ENCODE results near the gene ATRN.

The ATRN gene

DNA sequence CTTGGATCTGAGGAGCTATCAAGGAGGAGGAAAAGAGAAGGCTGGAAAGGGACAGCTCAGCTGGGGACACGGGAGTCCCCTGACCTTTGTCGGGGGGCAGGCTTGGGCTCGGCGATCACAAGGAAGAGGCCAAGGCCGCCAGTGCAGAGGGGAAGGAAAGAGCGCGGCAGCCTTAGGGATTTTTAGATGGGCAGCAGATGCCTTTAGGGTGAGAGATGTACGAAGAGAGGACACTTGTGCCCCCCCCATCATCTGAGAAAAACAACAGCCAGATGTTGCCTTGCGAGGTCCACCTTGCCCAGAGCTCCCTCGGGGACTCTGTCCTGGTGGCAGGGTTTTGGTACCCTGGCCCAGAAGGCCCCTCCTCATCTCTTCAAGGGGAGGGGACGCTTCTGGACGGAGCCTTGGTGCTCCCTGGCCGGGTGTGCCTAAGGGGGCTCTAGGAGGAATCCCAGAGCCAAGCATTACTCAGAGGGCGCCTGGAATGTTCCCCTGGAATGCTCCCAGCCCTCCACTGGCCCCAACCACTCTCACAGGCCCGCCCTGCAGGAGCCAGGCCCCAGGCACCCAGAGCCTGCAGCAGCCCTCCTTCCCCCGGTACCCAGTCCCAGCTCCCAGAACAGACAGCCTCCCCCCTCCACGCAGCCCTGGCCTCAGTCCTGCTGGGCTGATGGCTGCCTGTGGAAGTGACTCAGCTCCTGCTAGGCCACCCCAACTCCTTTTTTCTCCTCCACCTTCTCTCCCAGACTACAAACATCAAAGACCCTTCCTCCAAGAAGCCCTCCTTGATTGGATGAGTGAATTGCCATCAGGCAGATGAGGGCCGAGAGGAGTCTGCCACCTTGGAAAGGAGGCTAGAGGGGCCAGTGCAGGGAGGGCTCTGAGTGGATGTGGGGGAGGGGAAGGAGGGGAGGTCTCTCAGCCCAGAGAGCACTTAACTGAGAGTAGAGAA lies 209.2 kb downstream of the ATRN start:
- no peak for DNase-seq

DNA sequence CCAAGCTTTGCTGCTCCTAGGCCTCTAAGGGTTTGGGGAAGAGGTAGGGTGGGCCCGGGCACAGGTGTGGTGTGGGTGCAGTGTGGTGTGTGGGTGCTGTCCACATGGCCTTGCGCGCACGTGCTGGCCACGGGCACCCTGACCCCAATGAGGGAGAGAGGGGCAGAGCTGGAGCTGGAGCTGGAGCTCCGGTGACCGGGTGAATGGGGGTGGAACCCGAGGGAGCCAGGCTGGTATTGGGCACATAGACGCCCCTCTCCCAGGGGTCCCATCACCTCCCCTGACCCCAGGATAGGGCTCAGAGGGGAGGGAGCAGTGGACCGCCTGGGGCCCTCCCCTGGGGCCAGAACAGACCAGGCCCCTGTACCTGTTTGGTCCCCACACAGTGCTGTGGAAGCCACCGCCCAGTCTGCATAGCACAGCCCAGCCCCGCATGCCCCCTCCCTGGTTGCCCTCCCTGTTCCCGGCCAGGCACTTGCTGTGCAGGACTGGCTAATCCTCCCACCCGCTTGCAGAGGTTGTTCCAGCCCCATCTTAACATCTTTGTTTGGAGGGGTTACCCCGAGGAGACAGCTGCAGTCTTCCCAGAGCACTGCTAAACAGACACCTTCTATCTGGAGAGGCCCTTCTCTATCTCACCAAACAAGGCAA lies 210.0 kb downstream of the ATRN start:
- DNase-seq, result no peak

DNA sequence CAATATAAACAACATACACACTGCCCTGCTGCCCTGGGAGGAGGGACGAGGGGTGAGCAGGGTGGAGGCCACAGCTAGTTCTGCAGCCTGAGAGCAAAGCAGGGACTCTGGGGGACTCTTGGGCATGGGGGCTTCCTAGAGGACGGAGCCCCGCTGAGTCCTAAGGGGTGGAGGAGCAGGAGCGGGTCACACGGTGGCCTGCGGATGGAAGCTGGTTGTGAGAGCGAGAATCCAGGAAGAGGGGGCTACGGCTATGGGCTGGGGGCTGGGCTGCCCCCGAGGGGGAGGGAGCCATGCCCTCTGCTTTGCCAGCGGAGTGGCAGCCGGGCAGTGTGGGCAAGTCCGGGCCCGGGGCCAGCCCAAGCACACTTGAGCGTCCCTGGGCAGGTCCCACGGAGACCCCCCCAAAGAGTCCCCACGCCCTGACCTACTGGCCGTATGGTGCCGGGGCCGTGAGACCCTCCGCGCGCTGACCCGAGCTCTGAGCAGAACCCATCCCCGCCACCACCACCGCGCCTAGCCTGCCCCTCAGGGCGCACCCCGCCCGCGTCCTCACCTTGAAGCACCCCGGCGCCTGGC lies 210.6 kb downstream of the ATRN start:
- DNase-seq, result no peak

DNA sequence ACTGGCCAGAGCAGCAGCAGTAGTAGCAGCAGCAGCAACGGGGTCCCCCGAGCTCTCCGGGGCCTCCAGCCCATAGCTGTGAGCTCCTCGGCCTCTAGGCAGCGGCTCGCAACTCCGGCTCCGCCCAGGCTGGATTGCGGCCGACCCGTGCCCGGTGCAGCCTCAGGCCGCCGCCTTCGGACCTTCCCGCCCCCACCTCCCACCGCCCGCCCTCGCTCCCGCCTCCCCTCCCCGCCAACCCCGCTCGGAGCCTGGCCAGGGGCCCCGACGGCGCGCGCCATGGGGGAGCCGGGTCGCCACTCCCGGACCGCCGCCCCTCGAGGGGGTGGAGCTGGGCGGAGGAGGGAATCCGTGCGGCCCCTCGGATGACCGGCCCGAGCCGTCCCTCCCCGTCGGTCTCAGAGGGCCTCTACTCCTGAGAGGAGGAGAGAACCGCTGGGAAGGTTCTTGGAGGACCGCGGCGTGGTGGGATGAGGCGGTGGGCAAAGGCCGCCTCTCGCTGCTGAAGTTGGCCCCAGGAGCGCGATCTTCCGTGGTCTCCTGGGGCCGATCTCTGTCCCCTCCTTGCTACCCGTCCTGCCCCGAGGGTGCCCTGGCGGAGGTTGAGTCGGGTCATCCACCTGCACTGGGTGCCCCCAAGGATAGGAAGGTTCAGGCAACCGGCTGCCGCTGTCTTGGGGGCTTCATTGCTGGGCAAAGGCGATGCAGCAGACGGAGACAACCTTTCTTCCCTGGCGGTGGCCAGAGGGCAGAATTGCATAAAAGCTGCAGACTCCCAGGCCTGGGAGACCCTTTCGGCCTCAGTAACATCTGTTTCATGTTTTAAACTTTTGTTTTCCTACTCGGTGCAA lies 211.3 kb downstream of the ATRN start, which contains the start of gene ADAM33:
Gene ADAM33 (minus strand): TSS at position 80 of the 851 bp plus-strand sequence. CDS start 6 bp downstream, at position 74.
- no peak for DNase-seq

DNA sequence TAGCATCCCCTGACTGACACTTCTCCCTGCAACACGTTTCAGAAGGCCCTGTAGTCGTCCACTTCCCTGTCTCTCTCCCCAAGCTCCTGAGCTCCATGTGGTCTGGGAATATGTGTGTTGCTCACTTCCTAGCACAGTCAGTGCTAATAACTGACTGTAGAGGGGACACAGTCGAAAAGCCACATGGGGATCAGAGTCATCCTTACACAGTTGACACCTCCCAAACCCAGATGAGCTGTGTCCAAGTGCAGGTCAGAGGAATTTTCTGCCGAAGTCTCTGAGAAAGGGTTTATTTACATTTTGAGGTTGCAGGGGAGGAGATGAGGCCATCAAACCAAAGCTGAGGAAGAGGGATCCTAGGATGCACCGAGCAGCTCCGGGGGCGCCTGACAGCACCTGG lies 214.5 kb downstream of the ATRN start:
- DNase-seq, result no peak

DNA sequence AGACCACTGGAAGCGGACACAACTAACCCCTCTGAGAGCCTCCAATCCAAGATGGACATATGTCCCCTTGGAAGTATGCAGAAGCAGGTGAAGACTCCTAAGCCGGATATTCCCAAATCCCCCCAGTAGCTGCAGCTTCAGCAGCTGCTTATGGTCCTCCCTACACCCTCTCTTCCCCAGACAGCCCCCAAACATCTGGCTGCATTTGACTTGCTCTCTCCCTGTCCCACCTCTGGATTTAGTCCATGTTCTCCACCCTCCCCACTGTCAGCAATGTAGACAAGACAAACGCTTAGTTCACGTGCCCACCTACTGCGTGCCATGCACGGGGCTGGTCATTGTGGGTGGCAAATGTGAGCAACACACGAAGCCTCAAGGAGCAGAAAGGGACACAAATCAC lies 215.6 kb downstream of the ATRN start:
- DNase-seq, result no peak

DNA sequence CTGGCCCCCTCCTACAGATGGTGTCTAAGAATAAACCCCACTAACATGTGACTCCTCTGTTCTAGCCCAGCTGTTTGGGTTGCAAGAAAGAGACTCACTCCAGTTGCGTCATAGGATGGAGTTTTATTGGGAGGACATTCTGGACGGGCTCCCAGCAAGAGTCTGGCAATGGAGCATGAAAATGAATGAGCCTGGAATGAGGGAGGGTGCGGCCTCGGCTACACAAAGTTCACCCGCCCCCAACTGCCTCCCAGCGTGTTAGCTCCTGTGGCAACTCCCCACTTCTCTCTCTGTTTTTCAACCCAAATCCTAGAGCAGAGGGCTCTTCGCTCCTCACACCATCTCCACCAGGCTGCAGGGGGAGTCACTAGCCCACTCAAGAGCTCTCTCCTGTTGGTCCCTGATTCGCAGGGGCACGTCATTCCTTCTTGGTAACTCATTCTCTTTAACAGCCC lies 216.1 kb downstream of the ATRN start:
- DNase-seq, result no peak

DNA sequence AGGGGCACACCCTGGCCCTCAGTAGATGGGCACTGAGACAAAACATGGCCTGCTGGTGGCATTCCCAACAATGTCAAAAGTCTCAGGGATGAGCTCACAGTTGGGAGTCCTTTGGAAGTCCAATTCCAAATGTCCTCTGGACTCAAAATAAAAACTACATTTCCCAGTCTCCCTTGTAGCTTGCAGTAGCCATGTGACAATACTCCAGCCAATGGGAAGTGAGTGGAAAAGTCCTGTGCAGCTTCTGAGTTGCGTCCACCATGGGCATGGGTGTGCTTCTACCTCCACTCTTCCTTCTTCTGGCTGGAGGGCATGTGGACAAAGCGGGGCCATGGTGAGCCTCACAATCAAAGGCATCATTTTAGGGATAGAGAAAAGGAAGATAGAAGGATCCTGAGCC lies 216.8 kb downstream of the ATRN start:
- no peak for DNase-seq

DNA sequence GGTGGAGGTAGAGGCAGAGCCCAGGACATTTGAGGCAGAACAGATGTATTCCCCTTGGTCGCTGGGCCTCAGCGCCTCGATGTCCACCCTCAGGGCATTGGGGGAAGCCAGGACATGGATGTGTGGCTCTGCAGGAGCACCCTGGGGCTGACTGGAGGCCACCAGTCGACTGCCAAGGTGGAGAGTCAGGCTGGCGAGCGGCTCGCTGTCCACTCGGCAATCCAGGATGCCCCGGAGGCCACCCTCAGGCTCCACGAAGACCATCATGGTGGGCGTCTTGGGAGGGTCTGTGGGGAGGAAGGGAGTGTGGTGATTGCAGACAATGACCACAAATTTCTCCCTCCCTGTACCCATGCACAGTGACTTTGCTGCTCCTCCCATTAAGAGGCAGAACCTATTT lies 219.2 kb downstream of the ATRN start:
- DNase-seq, result no peak

DNA sequence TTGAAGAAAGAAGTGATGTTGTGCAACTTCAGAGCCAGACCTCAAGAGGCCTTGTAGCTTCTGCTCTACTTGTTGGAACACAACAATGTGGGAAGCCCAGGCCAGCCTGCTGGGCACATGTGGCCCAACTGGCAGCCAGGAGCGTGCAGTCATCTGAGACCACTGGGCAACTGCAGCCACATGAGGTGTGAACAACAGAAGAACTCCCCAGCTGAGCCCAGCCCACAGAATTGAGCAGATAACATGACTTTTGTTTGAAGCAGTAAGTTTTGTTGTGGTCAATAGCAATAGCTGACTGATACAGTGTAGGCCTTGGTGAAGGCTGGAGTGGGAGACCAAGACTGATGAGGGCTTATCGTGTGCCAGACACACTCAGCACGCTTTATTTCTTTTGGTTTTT lies 219.6 kb downstream of the ATRN start:
- no peak for DNase-seq

DNA sequence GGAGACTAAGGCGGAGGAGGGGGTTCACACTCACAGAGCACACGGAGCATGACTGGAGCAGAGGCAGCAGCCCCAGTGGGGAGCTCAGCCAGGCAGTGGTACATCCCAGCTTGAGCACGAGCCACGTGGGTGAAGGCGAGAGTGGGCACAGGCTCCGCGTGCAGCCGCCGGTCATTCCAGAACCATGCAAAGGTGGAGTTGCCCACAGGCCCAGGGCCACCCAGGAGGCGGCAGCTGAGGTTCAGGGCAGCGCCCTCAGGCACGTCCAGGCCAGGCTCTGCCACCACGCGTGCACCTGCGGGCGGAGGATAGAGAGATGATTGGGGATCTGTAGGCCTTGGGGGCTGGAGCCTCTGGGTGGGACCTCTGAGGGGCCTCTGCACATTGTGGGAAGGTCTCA lies 220.5 kb downstream of the ATRN start:
- DNase-seq, result no peak

DNA sequence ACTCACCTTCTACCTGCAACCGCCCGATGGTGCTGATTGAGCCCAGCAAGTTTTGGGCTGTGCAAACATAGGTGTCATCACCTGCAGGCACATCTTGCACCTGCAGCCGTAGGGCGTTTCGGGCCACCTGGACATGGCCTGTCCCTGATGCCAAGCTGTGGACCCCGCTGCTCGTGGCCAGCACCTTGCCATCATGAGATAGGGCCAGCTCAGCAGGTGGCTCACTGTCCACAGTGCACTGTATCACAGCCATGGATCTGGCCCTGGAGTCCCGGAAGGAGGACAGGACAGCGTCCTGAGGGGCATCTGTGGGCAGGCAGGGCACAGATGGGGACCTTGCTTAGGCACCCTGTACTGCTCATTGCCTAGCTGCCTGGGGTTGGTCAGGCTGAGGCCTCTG lies 221.1 kb downstream of the ATRN start:
- DNase-seq, result no peak

DNA sequence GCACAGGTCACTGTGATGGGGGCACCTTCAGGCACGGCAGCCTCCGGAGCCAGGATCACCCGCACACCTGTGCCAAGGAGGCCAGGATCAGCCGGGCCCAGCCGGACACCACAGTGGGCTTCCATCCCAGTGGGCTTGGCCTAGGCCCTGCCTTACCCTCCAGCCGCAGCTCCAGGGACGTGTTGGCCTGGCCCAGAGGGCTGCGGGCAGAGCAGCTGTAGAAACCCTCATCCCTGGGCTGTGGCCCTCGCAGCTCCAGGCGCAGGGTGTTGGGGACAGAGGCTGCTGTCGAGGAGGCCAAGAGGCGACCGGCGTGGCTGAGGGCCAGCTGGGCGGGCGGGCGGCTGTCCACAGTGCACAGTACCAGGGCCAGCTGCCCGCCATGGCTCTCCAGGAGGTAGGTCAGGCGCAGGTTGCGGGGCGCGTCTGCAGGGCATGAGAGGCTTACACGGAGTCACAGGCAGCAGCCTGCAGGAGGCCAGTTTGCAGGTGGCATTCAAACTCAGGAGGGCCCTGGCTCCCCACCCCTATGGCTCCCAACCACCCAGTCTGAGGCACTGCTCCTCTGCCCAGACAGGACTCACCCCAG lies 222.0 kb downstream of the ATRN start:
- DNase-seq, result no peak

DNA sequence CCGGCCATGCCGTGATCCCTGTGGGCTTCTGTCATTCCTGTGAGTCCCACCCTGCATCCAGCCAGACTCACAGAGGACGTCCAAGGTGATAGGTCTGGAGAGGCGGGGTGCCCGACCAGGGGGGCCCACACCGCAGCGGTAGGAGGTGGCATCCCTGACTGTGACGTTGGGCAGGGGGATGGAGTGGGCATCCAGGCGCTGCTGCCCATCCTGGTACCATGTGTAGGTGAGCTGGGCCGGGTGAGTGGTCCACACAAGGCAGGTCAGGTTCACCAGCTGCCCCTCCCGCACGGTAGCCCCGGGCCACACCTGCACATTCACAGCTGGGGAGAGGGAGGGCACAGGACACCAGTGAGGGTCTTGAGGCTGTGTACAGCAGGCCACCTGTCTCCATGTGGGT lies 222.6 kb downstream of the ATRN start:
- no peak for DNase-seq

DNA sequence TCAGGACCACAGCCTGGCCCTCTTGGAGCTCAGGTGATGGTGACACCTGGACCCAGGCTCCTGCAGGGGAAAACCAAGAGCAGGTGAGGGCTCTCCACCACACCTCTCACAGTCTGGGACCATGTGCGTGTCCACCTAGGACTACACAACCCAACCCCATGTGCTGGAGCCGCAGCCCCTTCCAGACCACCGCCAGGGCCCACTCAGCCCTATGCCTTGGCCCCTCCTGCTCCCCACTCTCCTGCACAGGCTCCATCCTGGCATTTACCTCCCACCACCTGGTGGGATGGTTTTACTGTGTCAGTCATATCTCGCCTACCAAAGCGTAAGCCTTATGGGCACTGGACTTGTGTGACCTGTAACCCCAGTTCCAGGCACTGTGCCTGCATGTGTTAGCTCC lies 224.0 kb downstream of the ATRN start:
- no peak for DNase-seq

DNA sequence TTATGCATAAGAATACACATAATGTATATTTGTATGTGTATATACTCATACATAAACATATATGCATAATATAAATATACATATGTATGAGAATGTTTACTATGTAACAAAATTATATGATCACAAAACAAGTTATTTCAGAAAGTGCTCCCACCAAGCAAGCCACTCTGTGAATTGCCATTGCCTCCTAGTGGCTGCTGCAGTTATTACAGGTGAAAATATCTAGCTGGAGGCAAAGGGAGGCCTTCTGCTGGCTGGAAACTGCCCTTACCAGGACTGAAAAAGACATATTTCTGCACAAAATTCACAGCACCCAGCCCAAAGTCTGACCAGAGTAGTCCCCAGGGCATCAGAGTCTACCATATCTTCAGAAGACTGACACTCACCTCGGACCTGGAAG lies 225.4 kb downstream of the ATRN start:
- DNase-seq, result no peak

DNA sequence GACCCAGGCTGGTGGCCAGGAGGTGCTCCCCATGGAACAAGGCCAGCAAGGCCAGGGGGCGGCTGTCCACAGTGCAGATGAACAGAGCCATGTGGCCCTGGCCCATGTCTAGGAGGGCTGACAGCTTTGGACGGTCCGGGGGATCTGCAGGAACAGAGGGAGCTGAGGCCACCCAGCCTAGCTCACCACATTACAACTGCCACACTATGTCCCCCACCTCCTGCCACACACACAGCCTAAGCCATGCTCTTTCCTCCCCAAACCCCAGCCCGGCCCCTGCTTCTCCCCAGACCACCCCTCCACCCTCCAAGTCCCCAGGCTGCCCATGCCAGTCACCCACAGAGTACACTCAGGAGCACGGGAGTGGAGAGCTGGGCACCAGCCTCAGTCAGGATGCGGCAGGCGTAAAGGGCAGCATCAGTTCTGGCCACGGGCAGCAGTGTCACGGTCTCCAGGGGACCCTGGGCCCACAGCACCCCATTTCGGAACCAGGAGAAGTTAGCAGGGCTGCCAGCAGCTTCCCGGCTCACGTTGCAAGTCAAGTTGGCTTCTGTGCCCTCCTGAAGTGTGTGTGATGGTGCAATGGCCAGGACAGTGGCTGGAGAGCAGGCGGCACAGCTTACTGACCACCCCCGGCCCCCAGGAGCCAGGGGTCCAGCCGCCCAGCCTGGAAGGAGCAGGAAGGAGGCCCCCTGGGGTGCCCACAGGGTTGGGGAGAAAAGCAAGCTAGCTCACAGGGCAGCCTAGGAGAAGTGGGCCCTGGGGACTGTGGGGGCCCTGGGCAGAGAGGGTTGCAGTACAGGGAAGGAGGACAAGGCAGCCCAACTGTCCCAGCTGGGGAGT lies 226.1 kb downstream of the ATRN start:
- DNase-seq, result no peak

DNA sequence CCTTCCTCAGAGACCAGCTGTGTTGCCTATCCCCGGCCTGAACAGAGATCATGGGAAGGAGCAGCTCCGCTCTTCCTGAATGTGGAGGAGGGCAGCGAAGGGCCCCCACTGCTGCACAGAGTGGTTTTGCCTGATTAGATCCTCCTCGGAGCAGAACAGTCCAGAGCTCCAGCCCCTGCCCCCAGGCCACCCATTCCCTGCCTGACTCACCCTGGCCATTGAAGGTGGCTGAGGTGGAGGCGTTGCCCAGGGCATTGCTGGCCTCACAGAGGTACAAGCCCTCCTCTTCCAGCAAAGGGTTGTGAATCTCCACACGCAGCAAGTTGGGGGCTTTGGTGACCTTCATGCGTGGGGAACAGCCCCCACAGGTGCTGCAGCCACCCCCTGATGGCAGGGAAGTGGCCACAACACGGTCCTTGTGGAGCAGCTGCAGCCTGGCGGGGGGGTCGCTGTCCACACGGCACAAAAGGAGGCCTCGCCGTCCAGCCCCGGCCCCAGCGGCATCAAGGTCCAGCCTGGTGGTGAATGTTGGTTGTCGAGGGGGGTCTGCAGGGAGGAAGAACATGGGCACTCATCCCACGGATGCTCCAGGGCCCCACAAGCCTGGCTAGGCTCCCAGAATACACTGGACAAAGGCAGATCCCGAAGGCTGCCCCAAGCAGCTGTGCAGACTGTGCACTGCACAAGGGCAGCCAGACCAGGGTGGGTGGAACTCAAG lies 226.9 kb downstream of the ATRN start:
- no peak for DNase-seq

DNA sequence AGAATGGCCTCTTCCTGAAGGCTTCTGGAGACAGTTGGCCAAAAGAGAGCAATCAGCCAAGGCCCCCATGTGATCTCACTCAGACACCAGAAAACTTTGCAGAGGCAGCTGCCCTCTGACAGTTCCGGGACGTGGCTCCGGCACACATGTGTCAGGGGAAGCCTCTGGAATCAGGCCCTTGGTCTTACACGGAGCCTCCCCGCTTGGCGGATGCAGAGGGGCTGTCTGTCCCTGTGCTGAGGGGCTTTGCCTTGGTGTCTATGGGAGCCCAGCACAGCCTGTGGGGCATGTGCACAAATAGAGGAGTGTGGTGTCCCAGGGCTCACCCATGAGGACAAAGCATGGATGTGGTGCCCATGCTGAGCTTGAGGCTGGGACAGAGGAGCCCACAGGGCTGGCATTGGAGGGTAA lies 227.8 kb downstream of the ATRN start:
- no peak for DNase-seq

DNA sequence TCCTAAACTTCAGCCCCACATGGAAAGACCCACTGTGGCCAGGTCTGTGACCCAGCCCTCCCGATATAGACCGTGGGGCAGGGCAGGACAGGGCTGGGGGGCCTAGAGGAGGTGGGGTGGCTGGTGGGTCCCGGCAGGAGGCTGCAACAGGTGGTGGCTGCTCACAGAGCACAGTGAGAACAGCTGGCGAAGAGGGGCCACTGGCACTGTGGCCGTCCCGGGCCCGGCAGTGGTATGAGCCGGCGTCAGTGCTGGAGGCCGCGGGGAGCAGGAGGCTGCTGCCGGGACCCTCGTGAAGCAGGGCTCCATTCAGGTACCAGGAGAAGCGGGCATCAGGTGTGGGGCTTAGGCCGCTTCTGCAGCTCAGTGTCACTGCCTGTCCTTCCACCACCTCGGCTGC lies 228.2 kb downstream of the ATRN start:
- no peak for DNase-seq
